BE2C (cell line): Measurements from ENCODE around the gene SERPINB12.

ENCODE experiments used
- DNase-seq: peaks from one replicate; pipeline ENCODE4 v3.0.0-alpha.2; 2020
- H3K27me3 ChIP-seq: fragments of 250-450 bp; sonication (Bioruptor Pico); 2 replicates; pipeline ENCODE4 v1.5.1; 2020; ENCODE audit warnings: mild to moderate bottlenecking
- H3K36me3 ChIP-seq: fragments of 250-450 bp; sonication (Bioruptor Pico); 2 replicates; pipeline ENCODE4 v1.5.1; 2020; ENCODE audit warnings: mild to moderate bottlenecking
- H3K4me1 ChIP-seq: fragments of 250-450 bp; sonication (Bioruptor Pico); 2 replicates; pipeline ENCODE4 v1.5.1; 2020
- H3K4me3 ChIP-seq: 2 replicates; pipeline ENCODE4 v1.5.1; 2011; ENCODE audit warnings: low read depth, low read length
- H3K9me3 ChIP-seq: fragments of 250-450 bp; sonication (Bioruptor Pico); 2 replicates; pipeline ENCODE4 v1.5.1; 2020
- TF ChIP-seq, protein P1 (sequence below): IDR thresholded peaks from 2 replicates; pipeline ENCODE4 v1.5.1; 2012; ENCODE audit warnings: mild to moderate bottlenecking, low read depth, low read length

The SERPINB12 gene

GRCh38 chr18:63613420-63613819, 71.3 kb downstream of the SERPINB12 start:
- TF ChIP-seq, protein P1, sequence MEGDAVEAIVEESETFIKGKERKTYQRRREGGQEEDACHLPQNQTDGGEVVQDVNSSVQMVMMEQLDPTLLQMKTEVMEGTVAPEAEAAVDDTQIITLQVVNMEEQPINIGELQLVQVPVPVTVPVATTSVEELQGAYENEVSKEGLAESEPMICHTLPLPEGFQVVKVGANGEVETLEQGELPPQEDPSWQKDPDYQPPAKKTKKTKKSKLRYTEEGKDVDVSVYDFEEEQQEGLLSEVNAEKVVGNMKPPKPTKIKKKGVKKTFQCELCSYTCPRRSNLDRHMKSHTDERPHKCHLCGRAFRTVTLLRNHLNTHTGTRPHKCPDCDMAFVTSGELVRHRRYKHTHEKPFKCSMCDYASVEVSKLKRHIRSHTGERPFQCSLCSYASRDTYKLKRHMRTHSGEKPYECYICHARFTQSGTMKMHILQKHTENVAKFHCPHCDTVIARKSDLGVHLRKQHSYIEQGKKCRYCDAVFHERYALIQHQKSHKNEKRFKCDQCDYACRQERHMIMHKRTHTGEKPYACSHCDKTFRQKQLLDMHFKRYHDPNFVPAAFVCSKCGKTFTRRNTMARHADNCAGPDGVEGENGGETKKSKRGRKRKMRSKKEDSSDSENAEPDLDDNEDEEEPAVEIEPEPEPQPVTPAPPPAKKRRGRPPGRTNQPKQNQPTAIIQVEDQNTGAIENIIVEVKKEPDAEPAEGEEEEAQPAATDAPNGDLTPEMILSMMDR: no peak
- H3K4me1 ChIP-seq: no peaks in the 10 kb centered on the region
- H3K9me3 ChIP-seq: no peaks in the 10 kb centered on the region
- H3K27me3 ChIP-seq: no peaks in the 10 kb centered on the region
- no peaks in the 10 kb centered on the region for H3K36me3 ChIP-seq
- DNase-seq: no peak
- H3K4me3 ChIP-seq: no peak overlapping the region

GRCh38 chr18:63617049-63617914, 75.1 kb downstream of the SERPINB12 start:
- Histone ChIP-seq H3K27me3 (no peaks in the 10 kb centered on the region), H3K9me3 (no peaks in the 10 kb centered on the region), H3K36me3 (no peaks in the 10 kb centered on the region), H3K4me3 (no peak overlapping the region), H3K4me1 (no peaks in the 10 kb centered on the region)
- DNase-seq: no peak
- TF ChIP-seq, protein P1: no peak

GRCh38 chr18:63617915-63618234, 75.7 kb downstream of the SERPINB12 start:
- H3K4me1 ChIP-seq: no peaks in the 10 kb centered on the region
- H3K4me3 ChIP-seq: no peak overlapping the region
- no peaks in the 10 kb centered on the region for H3K9me3 ChIP-seq
- TF ChIP-seq, protein P1: no peak
- H3K36me3 ChIP-seq: no peaks in the 10 kb centered on the region
- no peaks in the 10 kb centered on the region for H3K27me3 ChIP-seq
- DNase-seq: no peak
